Fibroblast of villous mesenchyme (primary cell): ENCODE measurements around the gene P2RY8. TPM values are rescaled to one million over a fixed set of nuclear protein-coding genes. Genes with fewer than 3 reads are reported as not detected.
"Not testable (repeated sequence)": the region's sequence is repeated elsewhere in the genome, so short reads cannot be mapped to it uniquely, and the experiment has no call there.

Experiments
- DNase-seq: peaks from one replicate; pipeline ENCODE4 v3.0.0-alpha.2; 2010; ENCODE audit warnings: low read depth
- H3K4me3 ChIP-seq: 2 replicates; pipeline ENCODE4 v1.5.1; 2011; ENCODE audit warnings: low read depth, mild to moderate bottlenecking, low read length
- total RNA-seq: library from RNA; depleted of rRNA; stranded (reverse); fragments of >200 nt; gene quantifications from 2 replicates; pipeline ENCODE4 v1.2.3, GENCODE V29; 2012
- TF ChIP-seq, protein P1 (sequence below): IDR thresholded peaks from 2 replicates; pipeline ENCODE4 v1.5.1; 2012; ENCODE audit warnings: low read depth, mild to moderate bottlenecking, low read length; ENCODE audit not compliant: insufficient read depth

Gene P2RY8
- total RNA-seq, 1 donor: not detected

DNA sequence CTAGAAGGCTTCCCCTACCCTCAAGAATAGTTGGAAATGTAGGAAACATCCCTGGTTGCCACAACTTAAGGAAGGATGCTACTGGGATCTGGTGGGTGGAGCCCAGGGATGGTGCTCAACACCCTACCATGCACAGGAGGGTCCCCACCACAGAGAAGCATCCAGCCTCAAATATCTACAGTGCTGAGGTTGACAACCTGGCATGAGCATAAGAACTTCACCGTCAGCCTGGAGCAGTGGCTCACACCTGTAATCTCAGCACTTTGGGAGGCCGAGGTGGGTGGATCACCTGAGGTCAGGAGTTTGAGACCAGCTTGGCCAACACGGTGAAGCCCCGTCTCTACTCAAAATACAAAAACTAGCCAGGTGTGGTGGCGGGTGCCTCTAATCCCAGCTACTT is 60.3 kb downstream of the P2RY8 start:
- TF ChIP-seq, protein P1, sequence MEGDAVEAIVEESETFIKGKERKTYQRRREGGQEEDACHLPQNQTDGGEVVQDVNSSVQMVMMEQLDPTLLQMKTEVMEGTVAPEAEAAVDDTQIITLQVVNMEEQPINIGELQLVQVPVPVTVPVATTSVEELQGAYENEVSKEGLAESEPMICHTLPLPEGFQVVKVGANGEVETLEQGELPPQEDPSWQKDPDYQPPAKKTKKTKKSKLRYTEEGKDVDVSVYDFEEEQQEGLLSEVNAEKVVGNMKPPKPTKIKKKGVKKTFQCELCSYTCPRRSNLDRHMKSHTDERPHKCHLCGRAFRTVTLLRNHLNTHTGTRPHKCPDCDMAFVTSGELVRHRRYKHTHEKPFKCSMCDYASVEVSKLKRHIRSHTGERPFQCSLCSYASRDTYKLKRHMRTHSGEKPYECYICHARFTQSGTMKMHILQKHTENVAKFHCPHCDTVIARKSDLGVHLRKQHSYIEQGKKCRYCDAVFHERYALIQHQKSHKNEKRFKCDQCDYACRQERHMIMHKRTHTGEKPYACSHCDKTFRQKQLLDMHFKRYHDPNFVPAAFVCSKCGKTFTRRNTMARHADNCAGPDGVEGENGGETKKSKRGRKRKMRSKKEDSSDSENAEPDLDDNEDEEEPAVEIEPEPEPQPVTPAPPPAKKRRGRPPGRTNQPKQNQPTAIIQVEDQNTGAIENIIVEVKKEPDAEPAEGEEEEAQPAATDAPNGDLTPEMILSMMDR: no peak
- DNase-seq: no peak
- no peak overlapping the region for H3K4me3 ChIP-seq

DNA sequence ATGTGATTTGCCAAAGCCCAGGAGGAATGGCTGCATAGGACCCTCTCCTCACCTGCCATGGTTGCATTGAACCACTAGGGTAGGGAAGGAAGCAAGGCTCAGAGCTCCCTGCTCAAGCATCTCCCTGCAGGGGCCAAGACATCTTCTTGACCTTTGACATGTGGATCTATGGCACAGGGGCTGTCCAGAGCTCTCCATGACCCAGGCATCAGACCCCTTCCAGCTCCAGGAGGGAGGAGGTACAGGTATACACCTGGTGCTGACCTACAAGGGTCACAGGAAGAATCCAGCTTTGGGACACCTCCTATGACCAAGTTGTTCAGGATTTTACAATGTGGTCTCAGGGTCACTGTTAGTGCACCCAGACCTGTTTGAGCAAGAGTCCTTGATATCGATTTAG is 61.1 kb downstream of the P2RY8 start:
- H3K4me3 ChIP-seq: no peak overlapping the region
- TF ChIP-seq, protein P1: no peak
- no peak for DNase-seq

DNA sequence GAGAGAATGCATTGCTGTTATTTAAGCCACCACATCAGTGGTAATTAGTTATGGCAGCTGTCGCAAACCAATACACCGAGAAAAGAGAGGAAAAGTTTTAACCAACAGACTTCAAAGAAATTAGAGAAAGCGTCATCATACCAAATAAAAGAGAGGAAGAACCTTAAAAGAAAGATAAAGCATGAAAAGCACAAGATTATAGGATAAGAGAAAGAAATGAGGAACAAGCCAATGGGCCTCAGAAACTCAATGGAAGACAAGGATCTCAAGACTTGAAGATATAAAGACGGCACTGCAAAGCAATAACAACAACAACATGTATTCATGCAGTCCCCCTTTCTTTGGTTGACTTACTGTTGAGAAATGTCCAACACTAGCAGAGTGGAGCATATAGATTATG is 61.5 kb downstream of the P2RY8 start:
- no peak overlapping the region for H3K4me3 ChIP-seq
- no peak for DNase-seq
- TF ChIP-seq, protein P1: no peak

DNA sequence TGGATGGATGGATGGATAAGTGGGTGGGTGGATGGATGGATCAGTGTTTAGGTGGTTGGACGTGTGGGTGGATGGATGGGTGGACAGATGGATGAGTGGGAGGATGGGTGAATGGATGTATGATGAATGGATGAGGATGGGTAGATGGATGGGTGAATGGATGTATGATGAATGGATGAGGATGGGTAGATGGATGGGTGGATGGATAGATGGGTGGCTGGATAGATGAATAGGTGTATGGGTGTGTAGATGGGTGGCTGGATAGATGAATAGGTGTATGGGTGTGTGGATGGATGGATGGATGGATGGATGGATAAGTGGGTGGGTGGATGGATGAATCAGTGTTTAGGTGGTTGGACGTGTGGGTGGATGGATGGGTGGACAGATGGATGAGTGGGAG is 62.4 kb downstream of the P2RY8 start:
- DNase-seq: not testable (repeated sequence)

DNA sequence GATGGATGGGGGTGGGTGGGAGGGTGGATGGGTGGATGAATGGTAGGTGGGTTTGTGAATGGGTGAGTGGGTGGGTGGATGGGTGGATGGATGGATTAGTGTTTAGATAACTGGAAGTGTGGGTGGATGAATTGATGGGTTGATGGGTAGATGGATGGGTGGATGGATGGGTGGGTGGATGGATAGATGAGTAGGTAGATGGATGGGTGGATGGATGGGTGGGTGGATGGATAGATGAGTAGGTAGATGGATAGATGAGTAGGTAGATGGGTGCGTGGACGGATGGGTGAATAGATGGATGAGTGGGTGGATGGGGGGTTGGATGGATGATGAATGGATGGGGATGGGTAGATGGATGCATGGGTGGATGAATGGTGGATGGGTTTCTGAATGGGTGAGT is 64.0 kb downstream of the P2RY8 start:
- TF ChIP-seq, protein P1: no peak
- no peak overlapping the region for H3K4me3 ChIP-seq
- DNase-seq: no peak

More for the DNA sequence above, 62.4 kb downstream of the P2RY8 start:
- H3K4me3 ChIP-seq: not testable (repeated sequence)

DNA sequence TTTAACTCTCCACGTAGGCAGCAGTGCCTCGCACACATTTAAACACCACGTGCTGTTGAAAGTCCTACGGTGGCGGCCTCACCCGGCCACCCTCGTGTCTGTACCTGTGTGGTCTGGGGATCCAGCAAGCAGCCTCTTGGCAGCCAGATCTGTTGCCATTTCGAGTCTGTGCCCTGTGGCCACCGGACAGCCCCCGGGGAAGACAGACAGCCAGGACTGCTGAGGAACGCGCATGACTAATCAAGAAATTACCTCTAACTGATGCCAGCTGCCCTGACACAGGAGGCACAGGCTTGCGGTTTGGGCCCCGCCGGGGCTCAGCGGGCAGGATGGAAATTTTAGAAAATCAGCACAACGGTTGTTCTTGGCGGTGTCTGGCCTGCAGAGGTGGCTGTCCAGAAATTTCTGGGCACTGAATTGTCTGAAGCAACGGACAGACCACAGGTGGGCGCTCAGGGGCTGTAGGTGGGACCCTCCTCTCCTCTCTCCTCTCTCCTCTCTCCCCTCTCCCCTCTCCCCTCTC is 68.7 kb downstream of the P2RY8 start:
- DNase-seq: no peak
- TF ChIP-seq, protein P1: no peak
- H3K4me3 ChIP-seq: no peak overlapping the region

DNA sequence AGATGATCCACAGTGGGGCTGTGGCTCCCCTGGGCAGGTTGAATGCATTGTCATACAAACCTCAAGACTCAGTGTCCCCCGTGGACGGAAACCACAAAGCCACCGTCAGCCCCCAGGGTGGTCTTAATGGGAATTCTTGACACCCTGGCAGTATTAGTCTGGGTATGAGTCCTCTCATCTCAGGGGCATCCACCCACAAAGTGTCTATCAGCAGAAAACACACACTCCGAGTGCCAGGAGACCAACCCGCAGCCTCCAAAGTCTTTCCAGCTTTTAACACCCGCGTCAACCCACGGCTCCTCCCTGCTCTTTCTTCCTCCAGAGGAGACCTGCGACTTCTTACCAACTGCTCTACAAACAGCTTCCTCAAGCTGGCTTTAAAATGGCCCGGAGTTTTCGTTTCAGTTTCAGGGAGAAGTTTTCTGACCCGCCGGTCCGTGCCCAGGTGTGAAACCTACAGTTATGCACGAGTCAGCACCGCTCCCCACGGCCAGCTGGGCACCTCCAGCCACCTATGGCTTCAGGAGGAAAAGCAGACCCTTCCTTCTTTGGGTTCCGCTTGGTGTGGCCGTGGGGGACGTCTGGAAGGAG is 69.9 kb downstream of the P2RY8 start:
- TF ChIP-seq, protein P1: no peak
- H3K4me3 ChIP-seq: no peak overlapping the region
- DNase-seq: no peak
